MM.1S (cell line): Measurements from ENCODE around the gene EBF4.

Experiments
- DNase-seq: peaks from one replicate; pipeline ENCODE4 v3.0.0-alpha.2; 2015
- H2AFZ ChIP-seq: fragments of 300-600 bp; sonication (generic); 2 replicates; pipeline ENCODE4 v1.6.0; 2016; ENCODE audit warnings: antibody characterized with exemption, low read length
- H3F3A ChIP-seq: fragments of 300-600 bp; sonication (generic); 2 replicates; pipeline ENCODE4 v1.6.1; 2016; ENCODE audit warnings: mild to moderate bottlenecking, antibody characterized with exemption, low read length, moderate library complexity, mixed read lengths; ENCODE audit not compliant: insufficient read depth
- H3K27ac ChIP-seq: fragments of 300-600 bp; sonication (generic); 2 replicates; pipeline ENCODE4 v1.5.1; 2016; ENCODE audit warnings: mild to moderate bottlenecking, low read length
- H3K27me3 ChIP-seq: fragments of 300-600 bp; sonication (generic); replicated peaks from 2 replicates; pipeline ENCODE4 v1.6.0; 2016; ENCODE audit warnings: low read length; ENCODE audit not compliant: insufficient read depth
- H3K36me3 ChIP-seq: fragments of 300-600 bp; sonication (generic); replicated peaks from 2 replicates; pipeline ENCODE4 v1.6.1; 2016; ENCODE audit warnings: mild to moderate bottlenecking, low read length, mixed read lengths; ENCODE audit not compliant: insufficient read depth
- H3K4me1 ChIP-seq: fragments of 300-600 bp; sonication (generic); 2 replicates; pipeline ENCODE4 v1.6.1; 2016; ENCODE audit warnings: low read length, mixed read lengths
- H3K4me2 ChIP-seq: fragments of 300-600 bp; sonication (generic); 2 replicates; pipeline ENCODE4 v1.6.0; 2016; ENCODE audit warnings: low read depth, low read length
- H3K4me3 ChIP-seq: fragments of 300-600 bp; sonication (generic); 2 replicates; pipeline ENCODE4 v1.5.1; 2016; ENCODE audit warnings: low read length, mixed read lengths
- H3K79me2 ChIP-seq: fragments of 300-600 bp; sonication (generic); 2 replicates; pipeline ENCODE4 v1.6.1; 2016; ENCODE audit warnings: mixed run types, low read length, mixed read lengths
- H3K9ac ChIP-seq: fragments of 300-600 bp; sonication (generic); 2 replicates; pipeline ENCODE4 v1.6.1; 2016; ENCODE audit warnings: low read length, mixed read lengths
- H3K9me2 ChIP-seq: fragments of 300-600 bp; sonication (generic); replicated peaks from 2 replicates; pipeline ENCODE4 v1.6.1; 2016; ENCODE audit warnings: mild to moderate bottlenecking, low read length, mixed read lengths; ENCODE audit not compliant: insufficient read depth
- H3K9me3 ChIP-seq: fragments of 300-600 bp; sonication (generic); replicated peaks from 2 replicates; pipeline ENCODE4 v1.6.1; 2016; ENCODE audit warnings: mild to moderate bottlenecking, low read length, mixed read lengths; ENCODE audit not compliant: insufficient read depth
- H4K20me1 ChIP-seq: fragments of 300-600 bp; sonication (generic); 2 replicates; pipeline ENCODE4 v1.6.1; 2016; ENCODE audit warnings: mild to moderate bottlenecking, low read length, moderate library complexity, mixed read lengths; ENCODE audit not compliant: insufficient read depth
- EZH2 ChIP-seq: fragments of 300-600 bp; sonication (generic); optimal IDR thresholded peaks from 2 replicates; pipeline ENCODE3; 2017; ENCODE audit warnings: low read depth, mild to moderate bottlenecking, antibody characterized with exemption, low read length, mixed read lengths
- EZH2phosphoT487 ChIP-seq: fragments of 300-600 bp; sonication (generic); IDR thresholded peaks from 2 replicates; pipeline ENCODE4 v1.6.1; 2018; ENCODE audit warnings: antibody characterized with exemption, low read length
- TF ChIP-seq, protein P1 (sequence below): fragments of 300-600 bp; sonication (generic); IDR thresholded peaks from 2 replicates; pipeline ENCODE4 v1.5.1; 2016; ENCODE audit warnings: antibody characterized with exemption, low read length, mixed read lengths

Gene EBF4

DNA sequence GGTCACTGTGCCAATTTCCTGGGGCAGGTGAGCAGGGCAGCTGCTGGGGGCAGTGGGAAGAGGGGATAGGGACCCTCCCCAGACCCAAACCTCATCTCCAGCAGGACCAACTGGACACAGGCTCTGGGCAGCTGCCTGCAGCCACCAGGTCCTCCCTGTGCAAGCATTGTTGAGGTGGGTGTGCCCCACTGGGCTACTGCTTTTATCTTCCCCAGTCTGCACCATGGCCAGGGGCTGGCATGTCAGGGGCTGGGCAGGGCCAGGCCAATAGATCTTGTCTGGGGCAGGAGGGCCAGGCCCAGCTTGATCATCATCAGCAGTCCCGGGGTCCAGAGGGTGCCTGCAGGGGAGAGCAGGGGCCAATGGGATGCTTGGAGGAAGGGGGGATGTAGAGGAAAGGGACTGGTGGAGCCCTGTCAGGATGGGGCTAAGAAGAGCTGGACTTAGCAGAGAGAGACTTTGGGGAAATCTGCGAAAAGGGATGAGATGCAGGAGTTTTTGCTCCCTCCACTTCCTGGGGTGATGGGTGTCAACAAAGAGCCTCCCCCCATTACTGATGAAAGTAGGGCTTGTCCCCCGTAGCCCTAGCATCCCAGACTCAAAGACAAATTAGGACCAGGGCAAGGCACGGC, 5.7 kb downstream of the EBF4 start:
- no peaks in the 10 kb centered on the region for H3K27me3 ChIP-seq
- no peak for TF ChIP-seq EZH2
- TF ChIP-seq, protein P1, sequence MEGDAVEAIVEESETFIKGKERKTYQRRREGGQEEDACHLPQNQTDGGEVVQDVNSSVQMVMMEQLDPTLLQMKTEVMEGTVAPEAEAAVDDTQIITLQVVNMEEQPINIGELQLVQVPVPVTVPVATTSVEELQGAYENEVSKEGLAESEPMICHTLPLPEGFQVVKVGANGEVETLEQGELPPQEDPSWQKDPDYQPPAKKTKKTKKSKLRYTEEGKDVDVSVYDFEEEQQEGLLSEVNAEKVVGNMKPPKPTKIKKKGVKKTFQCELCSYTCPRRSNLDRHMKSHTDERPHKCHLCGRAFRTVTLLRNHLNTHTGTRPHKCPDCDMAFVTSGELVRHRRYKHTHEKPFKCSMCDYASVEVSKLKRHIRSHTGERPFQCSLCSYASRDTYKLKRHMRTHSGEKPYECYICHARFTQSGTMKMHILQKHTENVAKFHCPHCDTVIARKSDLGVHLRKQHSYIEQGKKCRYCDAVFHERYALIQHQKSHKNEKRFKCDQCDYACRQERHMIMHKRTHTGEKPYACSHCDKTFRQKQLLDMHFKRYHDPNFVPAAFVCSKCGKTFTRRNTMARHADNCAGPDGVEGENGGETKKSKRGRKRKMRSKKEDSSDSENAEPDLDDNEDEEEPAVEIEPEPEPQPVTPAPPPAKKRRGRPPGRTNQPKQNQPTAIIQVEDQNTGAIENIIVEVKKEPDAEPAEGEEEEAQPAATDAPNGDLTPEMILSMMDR = no peak
- TF ChIP-seq EZH2phosphoT487 = no peak
- H3K9me2 ChIP-seq = no peaks in the 10 kb centered on the region
- no peak overlapping the region for H3K27ac ChIP-seq
- no peak for DNase-seq
- H2AFZ ChIP-seq = no peak overlapping the region
- no peaks in the 10 kb centered on the region for H3K9me3 ChIP-seq
- H3F3A ChIP-seq = no peaks in the 10 kb centered on the region
- no peaks in the 10 kb centered on the region for H3K79me2 ChIP-seq
- no peak overlapping the region for H3K9ac ChIP-seq
- no peaks in the 10 kb centered on the region for H3K36me3 ChIP-seq
- H4K20me1 ChIP-seq = no peaks in the 10 kb centered on the region
- H3K4me3 ChIP-seq = no peak overlapping the region
- no peak overlapping the region for H3K4me2 ChIP-seq
- H3K4me1 ChIP-seq = no peaks in the 10 kb centered on the region

DNA sequence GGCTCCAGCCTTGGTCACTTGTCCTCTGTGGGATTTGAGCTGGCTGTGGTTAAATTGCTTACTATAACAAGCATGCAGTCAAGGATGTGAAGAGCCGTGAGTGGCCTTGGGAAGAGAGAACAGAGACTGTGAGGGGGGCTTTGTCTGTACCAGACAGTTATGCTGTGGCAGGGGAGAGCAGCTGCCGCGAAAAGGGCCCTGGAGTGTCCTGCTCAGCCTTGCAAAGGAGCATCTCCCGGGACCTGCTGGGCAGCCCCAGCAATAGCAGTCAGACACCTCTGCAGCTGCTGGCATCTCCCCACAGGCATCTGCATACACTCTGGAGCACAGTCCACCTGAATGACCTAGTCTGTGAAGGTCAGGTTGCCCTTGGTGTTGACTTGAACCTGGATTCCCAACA, 6.3 kb downstream of the EBF4 start:
- Histone ChIP-seq H4K20me1 (no peaks in the 10 kb centered on the region), H3K27me3 (no peaks in the 10 kb centered on the region)
- TF ChIP-seq EZH2phosphoT487 (no peak), EZH2 (no peak)
- TF ChIP-seq, protein P1 = no peak

DNA sequence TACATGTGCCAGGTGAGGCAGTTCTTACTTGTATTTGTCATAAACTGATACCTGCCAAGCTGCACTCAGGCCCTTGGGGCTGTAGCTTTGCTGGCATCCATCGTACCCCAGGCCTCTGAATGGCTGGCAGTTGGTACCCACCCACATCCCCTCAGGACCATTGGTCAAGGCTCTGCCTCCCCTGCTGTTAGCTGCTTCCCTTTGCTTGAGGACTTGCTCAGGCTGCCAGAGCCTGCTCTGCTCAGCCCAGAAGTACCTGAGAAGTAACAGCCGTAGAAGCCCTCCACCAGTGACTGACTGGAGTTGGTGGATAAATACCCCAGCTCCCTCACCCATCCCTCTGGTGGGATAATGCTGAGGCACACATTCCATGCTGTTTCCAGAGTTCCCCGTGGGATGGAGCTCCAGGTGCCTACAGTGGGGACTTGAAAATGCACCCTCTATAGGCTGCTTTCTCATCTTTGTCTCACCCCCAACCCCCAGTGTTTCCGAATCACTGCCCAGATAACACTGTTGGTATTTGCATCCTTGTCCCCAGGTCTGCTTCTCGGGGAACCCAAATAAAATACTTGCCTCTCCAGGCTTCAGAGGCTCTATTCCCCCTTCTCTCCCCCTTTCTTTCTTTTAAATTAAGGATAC, 7.3 kb downstream of the EBF4 start:
- Histone ChIP-seq H3K9me3 (no peaks in the 10 kb centered on the region), H2AFZ (no peak overlapping the region), H3F3A (no peaks in the 10 kb centered on the region), H3K27me3 (no peaks in the 10 kb centered on the region), H3K9me2 (no peaks in the 10 kb centered on the region), H3K79me2 (no peaks in the 10 kb centered on the region), H3K36me3 (no peaks in the 10 kb centered on the region), H3K4me3 (no peak overlapping the region), H3K4me2 (no peak overlapping the region), H4K20me1 (no peaks in the 10 kb centered on the region), H3K27ac (no peak overlapping the region), H3K4me1 (no peaks in the 10 kb centered on the region), H3K9ac (no peak overlapping the region)
- TF ChIP-seq EZH2phosphoT487 = no peak
- TF ChIP-seq, protein P1 = no peak
- TF ChIP-seq EZH2 = no peak
- DNase-seq = no peak

More for the DNA sequence above, 6.3 kb downstream of the EBF4 start:
- Histone ChIP-seq H2AFZ (no peak overlapping the region), H3K4me3 (no peak overlapping the region), H3K79me2 (no peaks in the 10 kb centered on the region), H3K9me2 (no peaks in the 10 kb centered on the region), H3K4me1 (no peaks in the 10 kb centered on the region), H3K4me2 (no peak overlapping the region), H3F3A (no peaks in the 10 kb centered on the region), H3K27ac (no peak overlapping the region), H3K9me3 (no peaks in the 10 kb centered on the region), H3K9ac (no peak overlapping the region), H3K36me3 (no peaks in the 10 kb centered on the region)
- no peak for DNase-seq
